T-helper 1 cell treated with Interleukin-12 subunit alpha and Interleukin-12 subunit beta and Interleukin-4 antibody, amounts not matched to agents 30 ng/mL and 1 ng/mL, for 36 hours (primary cell): Measurements from ENCODE around the gene DLGAP3. TPM values are rescaled to one million over a fixed set of nuclear protein-coding genes. Genes with fewer than 3 reads are reported as not detected.
"Not testable (repeated sequence)": the region's sequence is repeated elsewhere in the genome, so short reads cannot be mapped to it uniquely, and the experiment has no call there.

Source experiments
- intact Hi-C: fragments of 100-400 bp; cut with micrococcal nuclease; formaldehyde crosslinking; loops from one replicate; pipeline ENCODE4 v1.15.1; 2024
- total RNA-seq: library from RNA; stranded (reverse); gene quantifications from 2 replicates; pipeline ENCODE4 v1.2.3, GENCODE V29; 2022

DLGAP3 gene
- total RNA-seq, 1 donor from 2014 or later: 0.74 TPM

- intact Hi-C loops: no loop called here
Observed at GRCh38 chr1:34840426-34840825, 89.0 kb downstream of the DLGAP3 start.

- intact Hi-C loops: no loop called here
Observed at GRCh38 chr1:34839526-34840305, 89.7 kb downstream of the DLGAP3 start.

- intact Hi-C loops: no loop called here
Observed at GRCh38 chr1:34833711-34834110, 95.7 kb downstream of the DLGAP3 start.

- intact Hi-C loops: no loop called here
Observed at GRCh38 chr1:34831721-34832246, 97.7 kb downstream of the DLGAP3 start.

- intact Hi-C loops: no loop called here
Observed at GRCh38 chr1:34829250-34829649, 100.2 kb downstream of the DLGAP3 start.

- intact Hi-C loops: no loop called here
Observed at GRCh38 chr1:34828611-34829010, 100.8 kb downstream of the DLGAP3 start.

- intact Hi-C loops: no loop called here
Observed at GRCh38 chr1:34827341-34827941, 102.0 kb downstream of the DLGAP3 start.

- intact Hi-C loops: no loop called here
Observed at GRCh38 chr1:34825455-34826091, 103.9 kb downstream of the DLGAP3 start.

GRCh38 chr1:34824817-34825454 lies 104.5 kb downstream of the DLGAP3 start:
- intact Hi-C loops: no loop called here

- intact Hi-C loops: no loop called here
Observed at GRCh38 chr1:34822202-34822601, 107.2 kb downstream of the DLGAP3 start.

GRCh38 chr1:34818862-34819261 lies 110.6 kb downstream of the DLGAP3 start:
- intact Hi-C loops: not testable (repeated sequence)

GRCh38 chr1:34816778-34817177 lies 112.7 kb downstream of the DLGAP3 start:
- intact Hi-C loops: no loop called here

- intact Hi-C loops: no loop called here
Observed at GRCh38 chr1:34816332-34816731, 113.1 kb downstream of the DLGAP3 start.

Other genes starting within 250 kb of the DLGAP3 start
- not detected in 2 replicates for gene GJB5, start 174.6 kb downstream of the DLGAP3 start, total RNA-seq
- not detected in 2 replicates for gene GJB4, start 169.9 kb downstream of the DLGAP3 start, total RNA-seq
- gene GJB3, start 148.4 kb downstream of the DLGAP3 start, total RNA-seq: not detected in 2 replicates
- 0.25 and 0.46 TPM in 2 replicates for gene GJA4, start 136.7 kb downstream of the DLGAP3 start, total RNA-seq
- 53.1 and 55.5 TPM in 2 replicates for gene SMIM12, start 69.9 kb downstream of the DLGAP3 start, total RNA-seq
- gene TMEM35B, start 55.7 kb upstream of the DLGAP3 start, total RNA-seq: 34.5 and 35.1 TPM in 2 replicates
- 28.0 and 33.0 TPM in 2 replicates for gene ZMYM6, start 102.3 kb upstream of the DLGAP3 start, total RNA-seq
- gene ZMYM1, start 149.7 kb upstream of the DLGAP3 start, total RNA-seq: 11.9 and 12.9 TPM in 2 replicates